Mucosa of rectum (tissue), 2 donors: ENCODE data around the gene OR9Q2.
"Not testable (repeated sequence)": the region's sequence is repeated elsewhere in the genome, so short reads cannot be mapped to it uniquely, and the experiment has no call there.

Source experiments
- H3K27ac ChIP-seq, 2 donors: one replicate each; pipeline ENCODE4 v1.7.0; 2013; ENCODE audit warnings: inconsistent platforms in 2 of 2, low read depth in 2 of 2, low read length in 2 of 2
- H3K27me3 ChIP-seq, 2 donors: one replicate each; pipeline ENCODE4 v1.7.0; 2013; ENCODE audit warnings: low read length in 2 of 2; ENCODE audit not compliant: control insufficient read depth in 2 of 2, insufficient read depth in 2 of 2
- H3K36me3 ChIP-seq, 2 donors: one replicate each; pipeline ENCODE4 v1.7.0; 2013; ENCODE audit warnings: low read length in 2 of 2; ENCODE audit not compliant: control insufficient read depth in 2 of 2, insufficient read depth in 2 of 2
- H3K4me1 ChIP-seq, 2 donors: one replicate each; pipeline ENCODE4 v1.7.0; 2013; ENCODE audit warnings: low read length in 2 of 2, mild to moderate bottlenecking in 1 of 2; ENCODE audit not compliant: control insufficient read depth in 2 of 2, insufficient read depth in 2 of 2
- H3K4me3 ChIP-seq, 2 donors: one replicate each; pipeline ENCODE4 v1.7.0; 2013; ENCODE audit warnings: low read length in 2 of 2
- H3K9ac ChIP-seq, 2 donors: one replicate each; pipeline ENCODE4 v1.7.0; 2013; ENCODE audit warnings: low read length in 2 of 2, low read depth in 1 of 2, mild to moderate bottlenecking in 1 of 2
- H3K9me3 ChIP-seq, 2 donors: one replicate each; pipeline ENCODE4 v1.7.0; 2013; ENCODE audit warnings: low read length in 2 of 2; ENCODE audit not compliant: control insufficient read depth in 2 of 2
- donor health status: healthy.
- donor health status: Normal muscosa, but diverticular disease.

OR9Q2 gene

GRCh38 chr11:58192229-58192628 is 3.4 kb downstream of the OR9Q2 start:
- Histone ChIP-seq H3K9ac (no peak overlapping the region), H3K27ac (peak overlapping the region; percentile 81 to 89), H3K36me3 (no peaks in the 10 kb centered on the region), H3K9me3 (no peaks in the 10 kb centered on the region), H3K27me3 (no peaks in the 10 kb centered on the region), H3K4me3 (peak overlapping the region in 1 of 2 donors; percentile 44), H3K4me1 (peaks cover 12 to 18% of the 10 kb centered on the region in 2 donors)

GRCh38 chr11:58193391-58193790 is 4.5 kb downstream of the OR9Q2 start:
- Histone ChIP-seq H3K27ac (peak overlapping the region; percentile 81 to 89), H3K4me1 (peaks cover 12 to 18% of the 10 kb centered on the region in 2 donors), H3K4me3 (peak overlapping the region in 1 of 2 donors; percentile 31), H3K9ac (peak overlapping the region in 1 of 2 donors; percentile 5), H3K36me3 (no peaks in the 10 kb centered on the region), H3K9me3 (peaks cover 0 to 3% of the 10 kb centered on the region in 2 donors), H3K27me3 (no peaks in the 10 kb centered on the region)

- Histone ChIP-seq H3K36me3 (no peaks in the 10 kb centered on the region), H3K27me3 (no peaks in the 10 kb centered on the region)
Measured at GRCh38 chr11:58195939-58196338, 7.1 kb downstream of the OR9Q2 start.

GRCh38 chr11:58199271-58199670 is 10.4 kb downstream of the OR9Q2 start:
- no peak overlapping the region for H3K27ac ChIP-seq
- no peaks in the 10 kb centered on the region for H3K36me3 ChIP-seq
- H3K4me3 ChIP-seq = no peak overlapping the region

More at GRCh38 chr11:58195939-58196338, 7.1 kb downstream of the OR9Q2 start:
- H3K9me3 ChIP-seq = peaks cover 0 to 3% of the 10 kb centered on the region in 2 donors
- H3K4me1 ChIP-seq = peaks cover 10 to 18% of the 10 kb centered on the region in 2 donors
- no peak overlapping the region for H3K4me3 ChIP-seq
- no peak overlapping the region for H3K9ac ChIP-seq
- no peak overlapping the region for H3K27ac ChIP-seq

GRCh38 chr11:58204042-58204441 is 15.2 kb downstream of the OR9Q2 start, which contains the start of gene OR1S2:
Gene OR1S2 (minus strand): TSS chr11:58204142. CDS start chr11:58204142, 0 bp downstream.
- Histone ChIP-seq H3K27ac (no peak within 1 kb of the TSS), H3K9ac (no peak within 1 kb of the TSS)

More at GRCh38 chr11:58199271-58199670, 10.4 kb downstream of the OR9Q2 start:
- Histone ChIP-seq H3K9ac (no peak overlapping the region), H3K9me3 (peaks cover 0 to 3% of the 10 kb centered on the region in 2 donors), H3K27me3 (no peaks in the 10 kb centered on the region), H3K4me1 (no peaks in the 10 kb centered on the region)

GRCh38 chr11:58212420-58212819 is 23.6 kb downstream of the OR9Q2 start, which contains the start of gene OR1S1:
Gene OR1S1 (plus strand): TSS chr11:58212720.
- H3K27me3 ChIP-seq, H3K9ac ChIP-seq, H3K9me3 ChIP-seq, H3K4me3 ChIP-seq, H3K27ac ChIP-seq, H3K36me3 ChIP-seq, H3K4me1 ChIP-seq: not testable (repeated sequence)

More at GRCh38 chr11:58204042-58204441, 15.2 kb downstream of the OR9Q2 start, which contains the start of gene OR1S2:
- Histone ChIP-seq H3K4me3 (no peak within 1 kb of the TSS), H3K4me1 (no peaks in the 10 kb centered on the region), H3K27me3 (no peaks in the 10 kb centered on the region), H3K36me3 (no peaks in the 10 kb centered on the region), H3K9me3 (no peaks in the 10 kb centered on the region)

- no peak overlapping the region for H3K4me3 ChIP-seq
- no peak overlapping the region for H3K9ac ChIP-seq
- H3K9me3 ChIP-seq = no peaks in the 10 kb centered on the region
- H3K4me1 ChIP-seq = no peaks in the 10 kb centered on the region
- H3K27ac ChIP-seq = no peak overlapping the region
- H3K36me3 ChIP-seq = no peaks in the 10 kb centered on the region
- H3K27me3 ChIP-seq = no peaks in the 10 kb centered on the region
Measured at GRCh38 chr11:58216476-58216875, 27.6 kb downstream of the OR9Q2 start.

- Histone ChIP-seq H3K9me3 (no peaks in the 10 kb centered on the region), H3K4me3 (no peak overlapping the region), H3K36me3 (no peaks in the 10 kb centered on the region), H3K27me3 (no peaks in the 10 kb centered on the region), H3K27ac (no peak overlapping the region), H3K4me1 (no peaks in the 10 kb centered on the region), H3K9ac (no peak overlapping the region)
Measured at GRCh38 chr11:58222721-58223120, 33.9 kb downstream of the OR9Q2 start.

GRCh38 chr11:58227956-58228615 is 39.2 kb downstream of the OR9Q2 start:
- Histone ChIP-seq H3K9me3 (no peaks in the 10 kb centered on the region), H3K4me1 (no peaks in the 10 kb centered on the region), H3K36me3 (no peaks in the 10 kb centered on the region), H3K9ac (no peak overlapping the region), H3K27me3 (no peaks in the 10 kb centered on the region), H3K27ac (no peak overlapping the region), H3K4me3 (no peak overlapping the region)
